HG03039 (cell line): Measurements from ENCODE around the gene MRPL1.
"Not testable (repeated sequence)": the region's sequence is repeated elsewhere in the genome, so short reads cannot be mapped to it uniquely, and the experiment has no call there.

ENCODE experiments used
- ATAC-seq: cut with Tn5 transposase; IDR thresholded peaks from one replicate; pipeline ENCODE4 v1.9.1; 2021; ENCODE audit warnings: mild to moderate bottlenecking, moderate library complexity; ENCODE audit not compliant: unreplicated experiment

MRPL1 gene

DNA sequence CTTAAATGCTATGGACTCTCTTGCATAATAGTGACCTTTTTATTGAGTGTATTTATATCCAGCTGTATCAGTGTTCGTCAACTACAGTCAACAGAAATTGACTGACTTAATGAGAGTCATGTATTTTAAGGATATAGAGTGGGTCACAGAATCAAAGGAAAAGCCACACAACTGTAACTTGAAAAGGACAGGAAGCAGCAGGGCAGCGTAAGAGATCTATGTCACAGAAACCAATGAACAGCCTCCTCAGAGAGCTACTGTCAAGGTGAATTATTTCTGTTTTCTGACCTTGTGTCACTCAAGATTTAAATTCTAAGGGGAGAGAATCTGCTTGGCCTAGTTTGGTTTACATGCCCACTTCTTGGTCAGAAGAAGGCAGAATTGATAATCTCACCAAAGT lies 100.4 kb downstream of the MRPL1 start:
- no peak for ATAC-seq

DNA sequence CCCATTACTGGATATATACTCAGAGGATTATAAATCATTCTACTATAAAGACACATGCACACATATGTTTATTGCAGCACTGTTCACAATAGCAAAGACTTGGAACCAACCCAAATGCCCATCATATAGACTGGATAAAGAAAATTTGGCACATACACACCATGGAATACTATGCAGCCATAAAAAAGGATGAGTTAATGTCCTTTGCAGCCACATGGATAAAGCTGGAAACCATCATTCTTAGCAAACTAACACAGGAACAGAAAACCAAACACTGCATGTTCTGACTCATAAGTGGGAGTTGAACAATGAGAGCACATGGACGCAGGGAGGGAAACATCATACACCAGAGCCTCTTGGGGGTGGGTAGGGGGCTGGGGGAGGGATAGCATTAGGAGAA lies 111.0 kb downstream of the MRPL1 start:
- ATAC-seq = not testable (repeated sequence)

DNA sequence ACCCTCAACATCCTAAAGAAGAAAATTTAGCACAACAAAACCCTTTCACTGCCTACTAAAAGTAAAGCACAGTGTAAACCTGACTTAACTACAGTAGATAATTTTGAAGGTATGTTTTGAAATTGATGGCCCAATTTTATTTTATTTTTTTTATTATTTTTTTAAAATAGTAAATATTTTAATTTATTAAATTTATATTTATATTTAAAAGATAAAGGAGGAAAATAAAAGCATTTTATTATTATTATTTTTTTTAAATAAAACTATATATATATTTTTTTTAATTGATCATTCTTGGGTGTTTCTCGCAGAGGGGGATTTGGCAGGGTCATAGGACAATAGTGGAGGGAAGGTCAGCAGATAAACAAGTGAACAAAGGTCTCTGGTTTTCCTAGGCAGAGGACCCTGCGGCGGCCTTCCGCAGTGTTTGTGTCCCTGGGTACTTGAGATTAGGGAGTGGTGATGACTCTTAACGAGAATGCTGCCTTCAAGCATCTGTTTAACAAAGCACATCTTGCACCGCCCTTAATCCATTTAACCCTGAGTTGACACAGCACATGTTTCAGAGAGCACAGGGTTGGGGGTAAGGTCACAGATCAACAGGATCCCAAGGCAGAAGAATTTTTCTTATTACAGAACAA lies 120.4 kb downstream of the MRPL1 start:
- ATAC-seq = not testable (repeated sequence)

DNA sequence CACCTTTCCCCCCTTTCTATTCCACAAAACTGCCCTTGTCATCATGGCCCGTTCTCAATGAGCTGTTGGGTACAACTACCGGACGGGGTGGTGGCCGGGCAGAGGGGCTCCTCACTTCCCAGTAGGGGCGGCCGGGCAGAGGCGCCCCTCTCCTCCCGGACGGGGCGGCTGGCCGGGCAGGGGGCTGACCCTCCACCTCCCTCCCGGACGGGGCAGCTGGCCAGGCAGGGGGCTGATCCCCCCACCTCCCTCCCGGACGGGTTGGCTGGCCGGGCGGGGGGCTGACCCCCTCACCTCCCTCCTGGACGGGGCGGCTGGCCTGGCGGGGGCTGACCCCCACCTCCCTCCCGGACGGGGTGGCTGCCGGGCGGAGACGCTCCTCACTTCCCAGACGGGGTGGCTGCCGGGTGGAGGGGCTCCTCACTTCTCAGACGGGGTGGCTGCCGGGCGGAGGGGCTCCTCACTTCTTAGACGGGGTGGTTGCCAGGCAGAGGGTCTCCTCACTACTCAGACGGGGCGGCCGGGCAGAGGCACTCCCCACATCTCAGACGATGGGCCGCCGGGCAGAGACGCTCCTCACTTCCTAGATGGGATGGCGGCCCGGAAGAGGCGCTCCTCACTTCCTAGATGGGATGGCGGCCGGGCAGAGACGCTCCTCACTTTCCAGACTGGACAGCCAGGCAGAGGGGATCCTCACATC lies 121.1 kb downstream of the MRPL1 start:
- ATAC-seq = not testable (repeated sequence)

DNA sequence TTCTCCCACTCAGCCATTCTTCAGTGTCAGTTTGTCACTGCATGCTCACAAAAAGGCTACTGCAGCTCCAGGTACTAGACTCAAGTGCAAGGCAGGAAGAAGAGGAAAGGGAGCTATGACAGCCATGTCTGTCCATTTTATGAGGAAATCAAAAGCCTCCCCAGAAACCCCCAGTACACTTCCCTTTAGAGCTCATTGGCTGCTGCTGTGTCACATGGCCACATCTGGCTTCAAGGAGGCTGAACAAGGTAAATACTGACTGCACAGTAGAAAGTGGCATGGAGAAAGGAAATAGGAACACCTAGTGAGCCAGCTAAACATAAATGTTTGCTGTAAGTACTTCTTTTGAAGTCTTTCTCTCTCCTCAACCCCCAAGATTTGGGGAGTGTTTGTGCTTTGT lies 127.3 kb downstream of the MRPL1 start:
- ATAC-seq = no peak

DNA sequence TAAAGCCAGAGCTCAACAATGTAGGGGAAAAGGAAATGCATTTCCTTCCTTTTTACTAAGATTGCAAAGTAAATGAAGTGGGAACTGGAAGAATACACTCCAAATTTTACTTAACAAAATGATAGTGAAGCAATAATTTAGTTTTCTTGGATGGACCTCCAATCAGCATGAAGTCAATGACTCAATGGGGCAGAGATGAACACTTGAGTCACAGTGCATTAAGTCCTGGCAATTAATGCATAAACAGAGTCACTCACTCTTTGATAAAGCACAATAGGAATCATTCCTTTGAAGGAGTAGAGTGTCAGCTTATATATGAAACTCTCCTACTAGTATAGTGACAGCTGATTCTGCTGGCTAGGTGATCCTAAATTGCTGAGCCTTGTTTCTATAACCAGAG lies 127.8 kb downstream of the MRPL1 start:
- no peak for ATAC-seq

DNA sequence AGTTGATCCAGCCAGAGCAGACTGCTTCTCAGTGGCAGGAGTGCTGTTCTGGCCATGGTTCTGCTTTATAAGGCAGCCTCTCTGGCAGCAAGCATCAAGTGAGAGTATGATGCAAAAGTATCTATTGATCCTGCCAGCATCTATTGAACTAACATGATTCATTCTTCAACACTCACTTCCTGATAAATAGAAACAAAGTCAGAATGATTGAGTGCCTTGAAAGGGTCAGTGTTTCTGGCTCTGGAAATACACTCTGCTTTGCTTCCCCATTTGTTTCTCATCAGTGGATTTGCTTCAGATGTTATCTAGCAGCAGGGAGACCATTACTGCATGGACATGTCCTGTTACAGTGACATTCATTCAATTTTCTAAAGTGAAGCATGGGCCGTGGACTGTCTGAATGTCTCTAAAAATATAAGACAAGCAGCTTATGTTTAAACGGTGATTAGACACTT lies 128.3 kb downstream of the MRPL1 start:
- no peak for ATAC-seq

DNA sequence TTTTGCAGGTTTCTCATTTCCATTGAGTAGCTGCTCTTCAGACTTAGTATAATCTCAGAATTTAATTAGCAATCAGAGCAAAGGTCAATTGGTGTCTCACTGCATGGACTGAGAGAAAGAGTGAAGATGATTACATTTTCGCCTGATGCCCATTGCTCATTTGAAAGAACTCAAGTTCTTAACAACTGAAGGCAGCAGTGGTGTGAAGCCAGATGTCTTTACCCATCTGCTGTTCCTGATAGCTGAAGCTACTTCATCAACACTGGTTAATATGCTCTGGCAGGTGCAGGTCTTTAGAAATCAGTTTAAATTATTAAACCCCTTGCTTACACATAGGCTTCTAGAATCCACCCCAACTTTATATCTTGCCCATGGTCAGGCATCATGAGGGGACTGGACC lies 130.0 kb downstream of the MRPL1 start:
- no peak for ATAC-seq

DNA sequence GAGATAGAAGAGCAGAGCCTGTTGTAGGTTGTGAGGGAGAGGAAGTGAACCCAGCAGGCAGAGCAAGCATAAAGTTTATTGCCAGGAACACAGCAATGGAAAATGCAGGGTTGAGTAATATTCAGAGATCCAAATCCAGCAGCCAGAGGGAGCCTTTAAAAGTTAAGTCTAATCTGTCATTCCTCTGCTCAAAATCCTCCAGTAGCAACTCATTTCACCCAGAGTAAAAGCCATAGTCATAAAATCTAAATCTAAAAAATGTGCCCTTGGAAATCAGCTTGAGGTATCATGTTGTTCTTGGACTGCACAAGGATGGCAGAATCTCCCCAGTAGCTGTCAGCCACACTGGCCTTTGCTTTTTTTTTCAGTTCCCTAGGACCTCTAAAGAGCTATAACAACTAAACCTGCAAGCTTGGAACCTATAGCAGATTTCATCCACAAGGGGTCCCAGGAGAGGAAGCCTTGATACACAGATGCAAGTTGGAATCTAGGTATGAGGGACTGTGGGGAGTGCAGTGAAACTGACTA lies 131.6 kb downstream of the MRPL1 start:
- no peak for ATAC-seq

DNA sequence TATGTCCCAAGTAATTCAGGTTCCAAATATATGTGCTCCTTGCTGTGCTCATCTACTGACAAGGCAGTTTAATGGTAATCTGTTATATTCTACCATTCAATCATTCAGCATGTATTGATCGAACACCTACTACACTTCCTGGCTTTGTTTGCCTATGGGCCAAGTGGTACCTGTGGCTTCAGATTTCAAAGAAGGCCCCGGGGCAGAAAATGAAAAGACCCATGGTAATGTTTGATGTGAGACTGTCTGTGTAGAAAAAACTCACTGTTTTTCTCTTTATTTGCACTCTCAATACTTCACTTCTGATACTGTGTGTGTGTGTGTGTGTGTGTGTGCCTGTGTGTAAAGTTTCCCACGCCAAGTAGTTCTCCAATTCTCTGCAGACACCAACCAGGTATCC lies 133.4 kb downstream of the MRPL1 start:
- ATAC-seq = no peak

DNA sequence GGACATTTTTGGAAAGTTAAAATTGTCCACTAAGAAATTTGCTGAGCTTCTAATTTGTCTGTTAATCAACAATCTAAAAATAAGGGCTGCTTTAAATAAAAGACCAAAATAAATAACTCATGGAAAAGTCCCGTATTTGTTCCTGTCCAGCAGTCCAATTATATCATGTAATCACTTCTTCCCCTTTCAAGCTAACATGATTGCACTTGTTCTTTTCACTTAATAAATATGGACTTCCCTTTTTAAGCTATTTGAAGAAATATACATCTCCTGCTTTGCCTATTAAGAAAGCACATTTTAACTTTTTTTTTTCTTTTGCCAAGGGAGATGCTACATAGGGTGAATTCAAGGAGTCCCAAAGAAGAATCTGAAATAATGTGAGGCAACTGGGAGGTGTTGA lies 138.9 kb downstream of the MRPL1 start:
- ATAC-seq = no peak

DNA sequence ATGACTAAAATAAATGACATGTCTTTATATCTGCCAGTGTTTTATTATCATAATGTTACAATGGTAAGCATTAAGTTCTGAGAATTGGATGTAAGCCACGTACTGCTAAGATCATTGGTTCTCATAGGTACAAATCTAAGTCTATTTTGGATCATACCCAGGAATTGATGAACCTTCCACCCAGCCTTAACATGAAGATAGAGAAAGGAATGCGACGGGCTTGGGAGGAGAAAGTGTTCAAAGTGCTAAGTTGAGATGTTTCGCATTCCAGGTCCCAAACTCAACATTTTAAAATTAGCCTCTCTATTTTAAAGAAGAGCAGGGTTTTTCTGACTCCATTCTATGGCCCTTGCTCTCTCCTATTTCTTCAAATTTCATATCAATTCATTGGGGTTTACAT lies 139.6 kb downstream of the MRPL1 start:
- no peak for ATAC-seq
